IPS DF 4.7 (cell line): Measurements from ENCODE around the gene KLHL18.
"Not testable (repeated sequence)": the region's sequence is repeated elsewhere in the genome, so short reads cannot be mapped to it uniquely, and the experiment has no call there.

Experiments used
- DNase-seq: peaks from one replicate; pipeline ENCODE4 v3.0.0-alpha.2; 2013; ENCODE audit warnings: low spot score; ENCODE audit errors: extremely low read depth

The KLHL18 gene

DNA sequence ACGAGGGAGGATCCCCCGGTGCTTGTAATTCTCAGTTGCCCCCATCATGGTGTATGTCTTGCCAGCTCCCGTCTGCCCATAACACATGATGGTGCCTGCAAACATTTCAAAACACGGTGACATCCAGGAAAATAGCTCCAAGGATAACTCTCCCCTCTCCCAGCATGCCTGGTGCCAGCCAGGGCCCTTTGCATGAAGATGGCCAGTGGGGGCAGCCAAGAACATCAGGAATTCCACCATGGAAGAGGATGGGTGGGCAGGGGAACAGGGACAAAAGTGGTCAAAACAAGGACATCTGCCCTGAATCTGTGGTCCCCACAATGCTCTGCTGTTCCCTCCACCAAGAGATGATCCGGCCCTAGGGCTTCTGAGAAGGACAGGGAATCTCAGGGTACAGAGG lies 9.2 kb upstream of the KLHL18 start:
- DNase-seq: no peak

DNA sequence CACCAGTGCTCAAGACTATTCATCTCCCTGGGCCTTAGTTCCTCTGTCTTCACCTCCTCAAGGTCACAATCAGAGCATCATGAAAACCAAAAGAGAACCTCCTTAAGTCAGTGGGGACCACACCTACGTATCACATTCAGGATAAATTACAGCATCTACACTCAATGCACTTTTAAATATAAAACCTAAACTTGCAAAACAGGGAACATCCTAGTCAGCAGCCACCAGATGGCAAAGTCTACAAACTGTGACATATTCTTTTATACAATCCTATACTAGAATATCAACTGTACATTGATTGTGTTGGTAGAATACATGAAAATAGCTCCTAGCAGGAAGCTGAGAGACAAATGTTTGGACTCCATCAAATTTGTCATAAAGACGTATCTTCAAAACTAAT lies 8.1 kb upstream of the KLHL18 start:
- no peak for DNase-seq

- no peak for DNase-seq
Measured at GRCh38 chr3:47276558-47276957, 6.2 kb upstream of the KLHL18 start.

- DNase-seq: no peak
Measured at GRCh38 chr3:47280519-47280918, 2.2 kb upstream of the KLHL18 start.

- DNase-seq: no peak
Measured at GRCh38 chr3:47283193-47283537, 421 bp downstream of the KLHL18 start.

DNA sequence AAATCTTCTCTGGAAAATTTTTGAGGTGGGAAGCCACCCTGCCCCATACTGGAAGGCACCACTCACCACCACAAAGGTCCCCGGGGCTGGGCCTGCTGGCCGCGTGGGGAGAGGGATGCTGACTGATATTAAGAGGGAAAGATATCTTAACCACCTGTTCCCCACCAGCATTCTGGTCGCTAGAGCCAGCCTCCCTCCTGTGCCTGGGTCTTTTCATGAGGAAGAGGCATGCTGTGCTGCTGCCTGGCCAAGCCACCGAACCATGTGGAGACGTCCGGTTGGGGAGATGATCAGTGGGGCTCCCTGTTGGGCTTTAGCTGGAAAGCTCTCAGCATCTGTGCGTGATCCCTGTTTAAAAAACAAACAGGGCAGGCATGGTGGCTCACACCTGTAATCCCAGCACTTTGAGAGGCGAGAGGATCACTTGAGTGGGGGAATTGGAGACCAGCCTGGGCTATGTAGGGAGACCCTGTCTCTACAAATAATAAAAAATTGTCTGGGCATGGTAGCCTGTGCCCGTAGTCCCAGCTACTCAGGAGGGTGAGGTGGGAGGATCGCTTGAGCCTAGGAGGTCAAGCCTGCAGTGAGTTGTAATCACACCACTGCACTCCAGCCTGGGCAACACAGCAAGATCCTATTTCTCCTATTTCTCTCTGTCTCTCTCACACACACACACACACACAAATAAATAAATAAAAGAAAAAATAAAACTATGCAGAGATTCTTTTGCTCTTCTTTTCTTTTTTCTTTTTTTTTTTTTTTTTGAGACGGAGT lies 1.0 kb downstream of the KLHL18 start:
- DNase-seq: no peak

- DNase-seq: no peak
Measured at GRCh38 chr3:47288966-47289910, 6.5 kb downstream of the KLHL18 start.

- DNase-seq: no peak
Measured at GRCh38 chr3:47291158-47291753, 8.5 kb downstream of the KLHL18 start.

GRCh38 chr3:47291754-47292420 lies 9.1 kb downstream of the KLHL18 start:
- not testable (repeated sequence) for DNase-seq

DNA sequence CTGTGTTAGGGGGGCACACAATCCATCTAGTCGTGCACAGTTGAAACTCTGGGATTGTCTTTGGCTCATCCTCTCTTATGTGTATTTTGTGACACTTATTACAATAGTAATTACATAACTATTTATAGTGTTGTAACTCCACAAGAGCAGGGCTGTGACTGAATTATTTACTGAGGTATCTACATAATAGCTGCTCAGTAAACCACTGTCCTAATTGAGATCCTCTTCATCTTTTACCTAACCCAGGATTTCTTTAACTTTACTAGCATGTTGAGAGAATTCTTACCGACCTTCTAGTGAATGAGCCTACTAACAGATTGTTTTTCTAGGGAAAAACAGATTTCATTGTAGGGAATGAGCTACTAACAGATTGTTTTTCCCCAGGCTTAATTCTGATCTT lies 11.1 kb downstream of the KLHL18 start:
- no peak for DNase-seq

DNA sequence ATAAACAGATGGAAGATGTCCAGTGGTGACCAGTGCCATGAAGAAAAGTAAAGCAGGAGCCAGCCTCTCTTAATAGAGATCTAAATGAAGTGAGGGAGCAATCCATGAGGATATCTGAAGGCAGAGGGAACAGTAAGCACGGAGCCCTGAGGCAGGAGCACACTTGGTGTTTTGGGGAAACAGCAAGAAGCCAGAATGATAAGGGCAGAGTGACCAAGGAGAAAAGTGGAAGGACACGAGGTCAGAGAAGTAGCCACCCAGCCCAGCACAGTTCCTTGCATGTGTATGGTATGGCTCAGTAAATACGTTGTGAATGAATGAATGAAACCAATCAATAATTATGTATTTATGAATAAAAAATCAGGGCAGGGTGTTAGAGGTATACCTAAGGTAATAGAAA lies 11.6 kb downstream of the KLHL18 start:
- DNase-seq: no peak

GRCh38 chr3:47295322-47295721 lies 12.6 kb downstream of the KLHL18 start:
- no peak for DNase-seq

- DNase-seq: no peak
Measured at GRCh38 chr3:47295976-47296375, 13.2 kb downstream of the KLHL18 start.

DNA sequence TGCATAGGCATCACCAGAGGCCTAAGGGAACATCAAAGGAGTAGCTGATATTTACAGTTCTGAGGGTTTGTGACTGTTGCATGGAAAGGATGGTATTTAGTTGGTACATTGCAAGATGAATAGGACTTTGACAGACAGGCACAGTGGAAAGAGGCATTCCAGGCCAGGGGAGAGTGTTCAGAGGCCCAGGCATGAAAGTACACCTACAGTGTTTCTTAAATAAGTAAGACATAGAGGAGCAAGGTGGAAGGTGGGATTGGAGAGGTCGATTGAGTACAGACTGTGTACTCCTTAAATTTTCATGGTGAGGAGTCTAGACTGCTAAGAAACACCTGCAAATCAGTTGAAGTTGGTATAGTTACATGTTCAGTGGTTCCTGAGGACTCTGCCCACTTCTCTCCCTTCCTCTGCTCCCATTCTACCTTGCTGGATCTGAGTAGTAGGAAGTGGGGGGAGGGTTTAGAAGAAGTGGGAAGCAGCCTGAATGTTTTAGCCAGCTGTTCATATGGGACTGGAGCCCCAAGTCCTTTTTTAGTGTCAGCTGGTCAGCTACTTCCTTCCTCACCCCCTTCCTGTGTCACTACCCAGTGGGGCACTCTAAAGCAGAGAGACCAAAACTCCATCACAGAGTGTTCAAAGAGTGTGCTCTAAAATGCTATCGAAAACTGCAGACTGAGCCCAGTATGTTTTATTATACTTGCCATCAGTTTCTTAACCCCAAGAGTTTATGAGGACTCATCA lies 14.0 kb downstream of the KLHL18 start:
- no peak for DNase-seq

DNA sequence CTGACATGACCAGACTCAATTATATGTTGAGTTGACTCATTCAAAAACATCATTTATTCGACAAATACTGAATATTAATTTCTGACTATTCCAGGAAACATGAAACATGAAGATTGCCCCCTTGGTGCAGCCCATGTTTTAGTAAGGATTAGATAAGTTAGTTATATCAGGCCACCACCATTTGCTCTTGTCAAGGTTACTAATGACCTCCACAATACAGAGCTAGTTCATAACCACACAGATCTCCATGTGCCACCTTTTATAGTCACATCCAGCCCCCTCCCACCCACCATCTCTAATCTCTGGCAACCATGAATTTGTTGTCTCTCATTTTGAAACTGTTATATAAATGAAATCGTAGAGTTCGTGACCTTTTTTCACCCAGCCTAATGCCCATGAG lies 15.7 kb downstream of the KLHL18 start:
- no peak for DNase-seq

DNA sequence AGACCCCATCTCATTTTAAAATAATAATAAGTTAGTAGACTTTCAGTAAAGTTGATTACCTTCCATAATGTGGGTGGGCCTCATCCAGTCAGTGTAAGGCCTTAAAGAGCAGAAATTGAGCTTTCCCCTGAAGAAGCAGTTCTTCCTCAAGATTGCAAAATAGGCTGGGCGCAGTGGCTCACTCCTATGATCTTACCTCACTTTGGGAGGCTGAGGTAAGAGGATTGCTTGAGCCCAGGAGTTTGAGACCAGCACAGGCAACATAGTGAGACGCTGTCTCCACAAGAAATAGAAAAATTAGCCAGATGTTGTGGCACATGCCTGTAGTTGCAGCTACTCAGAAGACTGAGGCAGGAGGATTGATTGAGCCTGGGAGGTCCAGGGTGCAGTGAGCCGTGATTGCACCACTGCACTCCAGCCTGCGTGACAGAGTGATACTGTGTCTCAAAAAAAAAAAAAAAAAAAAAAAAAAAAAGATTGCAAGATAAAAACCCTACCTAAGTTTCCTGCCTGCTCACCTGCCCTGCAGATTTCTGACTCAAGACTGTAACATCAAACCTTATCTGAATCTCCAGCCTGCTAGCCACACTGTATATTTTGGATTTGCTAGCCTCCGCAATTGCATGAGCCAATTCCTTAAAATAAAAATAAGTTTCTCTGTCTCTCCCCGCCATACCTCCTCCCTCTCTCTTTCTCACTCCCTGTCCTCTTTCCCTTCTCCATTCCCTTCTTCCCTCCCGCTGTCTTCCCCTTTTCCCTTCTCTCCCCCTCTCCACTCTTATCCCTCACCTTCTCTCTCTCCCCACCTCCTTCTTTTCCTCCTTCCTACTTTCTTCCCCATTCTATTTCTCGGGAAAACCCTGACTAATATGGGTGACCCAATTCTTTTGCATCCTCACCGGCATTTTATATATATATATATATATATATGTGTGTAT lies 16.9 kb downstream of the KLHL18 start:
- DNase-seq: no peak

DNA sequence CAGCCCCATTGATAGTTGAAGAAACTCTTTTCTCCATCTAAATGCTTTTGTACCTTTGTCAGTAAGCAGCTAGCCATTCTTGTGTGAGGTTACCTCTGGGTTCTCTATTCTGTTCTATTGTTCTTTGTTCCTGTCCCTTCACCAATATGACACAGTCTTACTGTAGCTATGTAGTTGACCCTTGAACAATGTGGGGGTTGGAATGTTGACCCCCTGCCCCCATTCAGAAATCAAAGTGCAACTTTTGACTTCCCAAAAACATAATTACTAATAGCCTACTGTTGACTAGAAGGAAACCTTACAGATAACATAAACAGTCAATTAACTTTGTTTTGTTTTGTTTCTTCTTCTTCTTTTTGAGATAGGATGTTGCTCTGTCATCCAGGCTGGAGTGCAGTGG lies 18.7 kb downstream of the KLHL18 start:
- DNase-seq: no peak

- DNase-seq: no peak
Measured at GRCh38 chr3:47306022-47306421, 23.3 kb downstream of the KLHL18 start.

GRCh38 chr3:47309231-47309630 lies 26.5 kb downstream of the KLHL18 start:
- not testable (repeated sequence) for DNase-seq

DNA sequence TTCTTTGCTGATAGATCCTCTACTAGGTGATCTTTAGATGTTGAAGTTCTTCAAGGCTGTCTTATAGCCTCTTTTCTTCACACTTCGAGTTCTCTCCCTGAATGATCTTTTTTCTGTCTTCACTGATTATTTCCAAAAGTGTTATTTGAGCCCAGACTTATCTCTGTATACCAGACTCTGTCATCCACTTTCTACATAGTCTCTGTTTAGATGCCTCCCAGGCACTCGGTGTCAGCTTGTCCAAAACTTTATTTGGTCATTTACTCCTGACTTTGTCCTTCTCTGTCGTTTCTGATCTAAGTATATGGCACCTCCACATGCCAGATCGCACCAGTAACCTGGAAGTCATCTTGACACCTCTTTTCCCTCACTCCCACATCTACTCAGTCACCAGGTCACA lies 27.6 kb downstream of the KLHL18 start:
- DNase-seq: no peak
